Activated T-cell treated with anti-CD3 and anti-CD28 coated beads for 4 hours (primary cell): ENCODE data around the gene PLAAT2.
"Not testable (repeated sequence)": the region's sequence is repeated elsewhere in the genome, so short reads cannot be mapped to it uniquely, and the experiment has no call there.

ENCODE experiments used
- DNase-seq: peaks from one replicate; pipeline ENCODE4 v3.0.0-alpha.2; 2020

The PLAAT2 gene

DNA sequence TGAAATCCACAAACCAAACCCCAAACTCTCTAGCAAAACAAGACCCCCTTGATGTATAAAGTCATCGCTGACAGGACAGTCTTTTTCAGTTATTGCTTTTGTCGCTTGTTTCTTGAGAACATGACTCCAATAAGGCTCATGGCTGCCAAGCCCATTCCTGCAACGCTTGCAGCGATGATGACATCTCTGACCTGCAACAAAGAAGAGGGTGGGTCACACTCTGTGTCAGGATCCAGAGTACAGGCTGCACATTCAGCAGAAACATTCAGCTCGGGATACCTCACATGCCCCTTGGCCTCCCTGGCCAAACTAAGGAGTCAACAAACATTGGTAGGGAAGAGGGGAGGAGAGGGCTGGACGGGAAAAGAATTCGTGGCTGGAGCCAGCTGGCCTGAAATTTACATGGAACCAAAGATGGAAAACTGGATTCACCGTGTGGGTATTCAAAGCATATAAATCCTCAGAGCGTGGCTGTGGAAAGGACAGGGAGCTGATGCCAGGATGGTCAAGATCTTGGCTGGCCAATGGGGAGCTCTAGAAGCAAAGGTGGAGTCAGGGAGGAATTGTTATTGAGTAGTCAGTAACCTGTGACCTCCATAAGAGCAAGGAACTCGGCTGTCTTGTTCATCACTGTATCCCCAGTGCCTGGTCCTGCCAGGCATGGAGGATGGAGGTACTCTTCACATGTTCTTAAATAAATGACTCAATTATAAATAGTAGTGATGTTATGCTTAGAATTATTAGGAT lies 11.8 kb upstream of the PLAAT2 start:
- DNase-seq: no peak

GRCh38 chr11:63573881-63574855 lies 11.0 kb upstream of the PLAAT2 start:
- DNase-seq: no peak

- DNase-seq: no peak
These were observed 9.0 kb upstream of the PLAAT2 start for GRCh38 chr11:63572026-63572688.

DNA sequence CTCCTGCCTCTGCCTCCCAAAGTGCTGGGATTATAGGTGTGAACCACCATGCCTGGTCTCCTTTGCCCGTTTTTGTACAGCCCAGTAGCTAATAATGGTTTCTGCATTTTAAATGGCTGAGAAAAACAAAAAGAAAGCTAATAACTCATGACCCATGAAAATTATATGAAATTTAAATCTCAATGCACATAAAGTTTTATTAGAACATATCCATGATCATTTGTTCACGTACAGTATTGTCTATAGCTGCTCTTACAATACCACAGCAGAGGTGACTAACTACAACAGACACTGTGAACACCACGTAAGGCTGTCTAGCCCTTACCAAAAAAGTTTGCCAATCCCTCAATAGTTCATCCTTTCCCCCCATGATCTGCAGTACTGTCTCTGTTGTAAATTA lies 6.4 kb upstream of the PLAAT2 start:
- DNase-seq: no peak

GRCh38 chr11:63567044-63567840 lies 4.1 kb upstream of the PLAAT2 start:
- peak; percentile 38 for DNase-seq

DNA sequence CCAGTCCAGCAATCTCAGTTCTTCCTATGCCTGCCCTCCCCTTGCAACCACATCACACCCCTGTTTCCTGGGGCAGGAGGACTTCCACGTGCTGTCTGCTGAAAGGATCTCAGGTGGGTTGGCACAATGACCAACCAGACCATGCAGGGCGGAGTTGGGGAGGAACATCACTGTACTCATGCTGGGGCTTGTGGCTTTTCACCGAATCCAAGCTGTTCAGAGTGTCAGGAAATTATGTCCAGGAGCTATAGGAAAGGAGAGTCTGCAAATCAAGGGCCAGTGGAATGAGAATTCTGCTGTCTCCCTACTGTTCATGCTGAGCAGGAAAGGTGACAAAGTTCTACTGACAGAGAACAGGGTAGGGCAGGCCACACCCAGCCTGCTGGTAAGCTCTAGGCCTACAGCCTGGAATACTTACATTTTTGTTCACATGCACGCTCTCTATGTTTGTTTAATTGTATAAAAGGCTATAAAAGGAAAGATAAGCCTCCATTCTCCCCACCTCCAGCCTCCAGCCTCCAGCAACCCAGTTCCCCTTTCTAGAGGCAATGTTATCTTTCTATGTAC lies 1.7 kb upstream of the PLAAT2 start:
- DNase-seq: no peak

DNA sequence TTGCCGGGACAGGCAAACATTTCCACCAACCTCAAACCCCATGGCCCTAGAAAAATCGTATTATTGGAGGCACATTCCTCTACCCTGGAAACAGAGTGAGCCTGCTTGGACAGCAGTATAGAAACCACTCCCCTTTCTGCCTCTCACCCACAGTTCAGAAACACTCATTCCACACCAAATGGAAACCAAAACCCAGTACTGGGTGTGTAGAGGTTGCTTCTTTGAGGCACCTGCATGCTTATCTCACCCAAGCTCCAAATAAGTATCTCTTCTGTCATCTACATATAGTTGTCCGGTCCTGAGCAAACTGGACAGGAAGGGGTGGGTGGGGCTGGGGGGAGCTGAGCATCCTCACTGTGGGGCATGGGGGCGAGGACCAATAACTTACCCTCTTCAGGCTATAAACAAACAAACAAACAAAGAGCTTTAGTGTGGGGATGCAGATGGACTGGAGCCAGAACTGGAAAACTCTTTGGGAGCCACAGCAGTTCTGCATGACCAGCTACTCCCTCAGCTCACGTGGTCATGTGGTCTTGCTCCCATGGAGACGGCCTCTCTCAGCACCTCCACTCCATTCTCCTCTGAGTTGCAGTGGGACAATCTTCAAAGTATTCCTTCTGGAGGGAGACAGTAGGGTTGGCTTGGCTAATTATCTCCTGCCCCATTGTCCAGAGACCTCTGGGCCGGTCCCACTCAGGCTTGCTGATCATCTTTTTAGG lies 1.0 kb upstream of the PLAAT2 start:
- no peak for DNase-seq

DNA sequence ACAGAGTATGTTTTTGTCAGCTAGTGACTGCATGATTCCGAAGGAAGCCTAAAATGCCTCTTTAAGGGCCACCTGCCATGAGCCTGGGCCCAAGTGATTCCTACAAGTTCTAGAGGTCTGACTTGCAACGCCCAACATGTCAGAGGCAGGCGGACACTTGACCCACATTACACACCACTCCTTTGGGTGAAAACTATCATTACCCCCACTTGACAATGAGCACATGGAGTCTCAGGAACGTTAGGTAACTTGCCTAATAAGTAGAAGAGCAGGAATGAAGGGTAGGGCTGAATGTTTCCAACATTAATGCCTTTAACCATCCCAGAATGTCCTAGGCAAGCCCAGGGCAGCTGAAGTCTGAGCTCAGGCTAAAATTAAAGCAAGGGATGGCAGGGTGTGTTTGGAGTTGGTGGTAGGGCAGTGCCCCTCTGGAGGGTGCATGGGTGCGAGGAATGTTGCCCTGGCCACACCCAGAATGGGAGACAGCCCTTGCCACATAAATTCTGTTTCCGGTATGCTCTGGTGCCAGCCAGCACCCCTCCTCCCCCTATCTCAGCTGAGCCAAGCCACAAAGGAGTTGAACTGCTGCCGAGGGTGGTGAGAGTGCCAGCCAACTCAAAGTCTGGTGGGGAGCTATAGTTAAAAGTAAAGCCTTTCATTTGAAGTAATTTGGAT lies 2.5 kb downstream of the PLAAT2 start:
- no peak for DNase-seq

GRCh38 chr11:63558459-63559157 lies 4.6 kb downstream of the PLAAT2 start:
- no peak for DNase-seq

DNA sequence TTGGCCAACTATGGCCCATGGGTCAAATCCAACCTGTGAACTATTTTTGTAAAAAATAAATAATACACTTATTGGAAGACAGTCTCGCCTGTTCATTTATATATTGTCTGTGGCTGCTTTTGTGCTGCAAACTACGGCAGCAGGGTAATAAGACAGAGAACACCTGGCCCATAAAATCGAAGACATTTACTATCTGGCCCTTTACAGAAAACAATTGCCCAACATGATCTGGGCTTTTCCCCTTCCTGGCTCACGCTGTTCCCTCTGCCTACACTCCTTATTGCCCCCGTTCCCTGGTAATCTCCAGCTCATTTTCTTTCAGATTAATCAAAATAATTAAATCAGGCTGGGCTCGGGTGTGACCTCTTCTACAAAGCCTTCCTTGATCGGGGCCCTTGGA lies 5.6 kb downstream of the PLAAT2 start:
- no peak for DNase-seq

DNA sequence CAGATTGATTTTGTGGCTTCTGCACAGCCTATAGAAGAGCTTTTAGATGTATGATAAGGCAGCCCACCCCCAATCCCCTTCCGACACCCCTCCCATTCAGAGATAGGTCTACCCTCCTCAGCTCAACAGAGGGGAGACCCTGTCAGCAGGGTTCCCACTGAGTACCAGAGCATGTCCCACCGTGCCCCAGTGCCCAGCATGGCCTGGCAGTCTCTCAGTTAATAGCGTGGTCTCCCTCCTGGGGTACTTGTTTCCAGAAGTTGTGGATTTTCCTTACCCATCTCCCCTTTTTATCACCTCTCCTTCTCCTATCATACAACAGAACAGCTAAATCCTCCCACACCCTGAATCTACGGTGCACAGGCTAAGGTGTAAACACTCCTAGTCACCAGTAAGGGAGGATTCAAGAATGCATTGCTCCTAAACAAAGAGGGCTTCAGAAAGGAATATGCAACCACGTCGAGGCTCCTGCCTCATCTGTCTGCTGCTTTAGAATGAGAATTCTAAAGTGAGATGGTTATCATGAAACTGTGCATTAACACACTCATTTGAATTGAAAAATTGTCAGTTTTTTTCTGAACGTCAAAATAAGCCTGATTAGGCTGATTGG lies 6.7 kb downstream of the PLAAT2 start:
- no peak for DNase-seq

DNA sequence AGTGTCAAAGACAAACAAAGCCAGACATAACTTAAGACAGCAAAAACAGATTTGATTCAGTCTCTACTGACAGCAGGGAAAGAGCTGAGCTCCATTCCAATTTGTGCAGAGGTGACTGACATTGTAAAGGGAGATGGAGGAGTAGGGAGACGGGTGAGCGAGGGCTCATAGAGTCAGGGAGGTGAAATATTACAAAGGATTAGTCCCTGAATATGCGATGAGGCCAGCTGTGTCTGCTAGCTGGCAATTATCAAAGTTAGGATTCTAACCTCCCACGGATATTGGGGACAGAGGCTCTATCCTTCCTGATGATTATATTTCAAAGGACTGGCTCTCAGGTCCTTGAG lies 8.3 kb downstream of the PLAAT2 start:
- no peak for DNase-seq

- no peak for DNase-seq
These were observed 9.4 kb downstream of the PLAAT2 start for GRCh38 chr11:63553759-63554158.

DNA sequence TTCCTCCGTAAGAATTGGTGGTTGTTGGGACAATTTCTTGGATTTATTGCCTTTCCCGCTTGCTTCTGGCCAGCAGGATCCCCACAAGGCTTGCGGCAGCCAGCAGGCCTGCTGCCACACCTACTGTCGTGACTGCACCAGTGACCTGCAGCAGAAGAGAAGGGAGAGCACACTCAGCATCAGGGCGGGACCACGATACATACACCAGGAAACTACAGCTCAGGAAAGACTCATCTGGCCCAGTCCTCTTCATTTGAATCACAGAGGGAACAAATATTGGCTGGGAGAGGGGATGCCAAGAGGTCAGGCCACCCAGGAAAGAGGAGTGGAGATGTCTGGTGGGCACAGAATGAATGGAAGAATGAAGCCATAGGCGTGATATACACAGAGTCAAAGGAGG lies 10.3 kb downstream of the PLAAT2 start:
- no peak for DNase-seq

DNA sequence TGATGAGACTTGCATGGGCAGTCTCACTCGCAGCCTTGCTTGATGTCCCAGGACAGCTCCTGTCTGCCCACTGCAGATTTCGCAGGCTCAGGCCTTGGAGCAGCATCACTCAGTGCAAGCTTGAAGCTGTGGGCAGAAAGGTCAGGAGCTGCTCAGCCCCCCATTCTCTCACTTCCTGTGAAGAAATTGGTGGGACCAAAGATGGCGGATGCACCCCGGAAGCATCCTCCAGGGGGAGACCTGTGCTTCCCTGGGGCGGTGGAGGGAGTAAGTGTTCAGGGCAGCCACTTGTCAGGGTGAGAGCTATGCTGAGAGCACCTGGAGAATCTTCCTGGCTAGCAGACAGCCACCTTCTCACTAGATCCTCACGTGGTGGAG lies 11.3 kb downstream of the PLAAT2 start:
- DNase-seq: no peak

DNA sequence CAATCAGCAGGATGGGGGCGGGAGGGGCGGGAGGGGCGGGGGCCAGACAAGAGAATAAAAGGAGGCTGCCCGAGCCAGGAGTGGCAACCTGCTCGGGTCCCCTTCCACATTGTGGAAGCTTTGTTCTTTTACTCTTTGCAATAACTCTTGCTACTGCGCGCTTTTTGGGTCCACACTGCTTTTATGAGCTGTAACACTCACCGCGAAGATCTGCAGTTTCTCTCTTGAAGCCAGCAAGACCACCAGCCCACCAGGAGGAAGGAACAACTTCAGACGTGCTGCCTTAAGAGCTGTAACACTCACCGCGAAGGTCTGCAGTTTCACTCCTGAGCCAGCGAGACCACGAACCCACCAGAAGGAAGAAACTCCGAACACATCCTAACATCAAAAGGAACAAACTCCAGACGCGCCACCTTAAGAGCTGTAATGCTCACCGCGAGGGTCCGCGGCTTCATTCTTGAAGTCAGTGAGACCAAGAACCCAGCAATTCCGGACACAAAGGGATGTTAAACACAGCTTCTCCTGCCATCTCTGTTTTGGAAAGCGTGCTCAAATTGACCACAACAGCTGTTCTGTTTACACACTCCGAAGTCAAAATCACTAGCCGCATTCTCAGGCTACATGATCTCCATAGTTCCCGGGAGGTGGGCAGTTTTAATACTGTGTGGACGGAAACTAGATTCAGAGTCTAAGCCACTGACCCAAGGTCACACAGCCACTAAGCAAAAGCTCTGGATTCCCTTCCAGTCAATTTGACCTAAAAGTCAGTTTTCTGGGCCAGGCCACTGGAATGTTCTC lies 11.9 kb downstream of the PLAAT2 start:
- DNase-seq: no peak

DNA sequence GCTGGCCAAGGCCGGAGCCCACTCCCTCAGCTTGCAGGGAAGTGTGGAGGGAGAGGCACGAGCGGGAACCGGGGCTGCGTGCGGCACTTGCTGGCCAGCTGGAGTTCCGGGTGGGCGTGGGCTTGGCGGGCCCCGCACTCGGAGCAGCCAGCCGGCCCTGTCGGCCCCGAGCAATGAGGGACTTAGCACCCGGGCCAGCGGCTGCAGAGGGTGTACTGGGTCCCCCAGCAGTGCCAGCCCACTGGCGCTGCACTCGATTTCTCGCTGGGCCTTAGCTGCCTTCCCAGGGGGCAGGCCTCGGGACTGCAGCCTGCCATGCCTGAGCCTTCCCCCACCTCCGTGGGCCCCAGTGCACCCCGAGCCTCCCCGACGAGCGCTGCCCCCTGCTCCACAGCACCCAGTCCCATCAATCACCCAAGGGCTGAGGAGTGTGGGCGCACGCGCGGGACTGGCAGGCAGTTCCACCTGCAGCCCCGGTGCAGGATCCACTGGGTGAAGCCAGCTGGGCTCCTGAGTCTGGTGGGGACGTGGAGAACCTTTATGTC lies 13.0 kb downstream of the PLAAT2 start:
- DNase-seq: not testable (repeated sequence)

GRCh38 chr11:63549411-63549810 lies 13.8 kb downstream of the PLAAT2 start:
- no peak for DNase-seq

DNA sequence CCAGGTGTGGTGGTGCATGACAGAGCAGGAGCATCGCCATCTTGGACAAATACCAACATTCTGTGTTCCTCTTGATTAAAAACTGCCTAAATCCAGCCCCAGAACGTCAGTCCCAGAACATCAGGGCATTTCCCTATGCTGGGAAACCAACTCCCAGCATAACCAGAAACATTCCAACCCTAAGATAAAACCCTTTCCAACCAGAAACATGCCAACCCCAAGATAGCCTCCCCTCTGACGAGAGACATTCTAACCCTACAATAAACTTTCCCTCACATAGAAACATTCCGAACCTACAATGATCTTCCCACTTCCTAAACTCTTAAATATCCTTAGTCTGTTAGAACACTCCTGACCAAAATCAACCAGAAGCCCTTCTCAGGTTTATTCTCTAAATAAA lies 15.0 kb downstream of the PLAAT2 start:
- no peak for DNase-seq
